GM18907 (cell line): ENCODE results near the gene CSDE1.
A peak's percentile ranks its signal among the peaks of the same experiment; 100 is the strongest.

ENCODE experiments used
- ATAC-seq: cut with Tn5 transposase; IDR thresholded peaks from one replicate; pipeline ENCODE4 v1.9.1; 2021; ENCODE audit warnings: mild to moderate bottlenecking, moderate library complexity; ENCODE audit not compliant: unreplicated experiment

CSDE1 gene

GRCh38 chr1:114703242-114703641 is 54.5 kb downstream of the CSDE1 start:
- no peak for ATAC-seq

DNA sequence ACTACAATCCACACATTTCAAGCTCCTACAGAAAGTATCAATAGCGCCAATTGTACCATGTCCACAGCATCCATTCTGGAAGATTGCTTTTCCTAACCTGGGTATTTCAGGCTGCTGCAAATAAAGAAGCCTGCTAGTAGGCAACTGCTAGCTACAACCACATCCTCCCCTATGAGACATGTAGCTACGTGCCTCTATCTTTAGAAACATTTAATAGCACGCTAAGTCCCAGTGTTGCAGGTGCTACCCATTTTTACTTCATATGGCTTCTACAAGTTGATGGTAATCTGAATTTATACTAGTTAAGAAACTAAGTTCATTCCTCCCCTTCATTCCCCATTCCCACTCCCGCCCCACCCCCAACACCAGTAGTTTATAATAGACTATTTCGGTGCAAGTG is 55.0 kb downstream of the CSDE1 start:
- ATAC-seq = no peak

GRCh38 chr1:114701931-114702330 is 55.9 kb downstream of the CSDE1 start:
- ATAC-seq = no peak

GRCh38 chr1:114700036-114700600 is 57.7 kb downstream of the CSDE1 start:
- ATAC-seq = no peak

GRCh38 chr1:114696810-114697209 is 61.0 kb downstream of the CSDE1 start:
- no peak for ATAC-seq

DNA sequence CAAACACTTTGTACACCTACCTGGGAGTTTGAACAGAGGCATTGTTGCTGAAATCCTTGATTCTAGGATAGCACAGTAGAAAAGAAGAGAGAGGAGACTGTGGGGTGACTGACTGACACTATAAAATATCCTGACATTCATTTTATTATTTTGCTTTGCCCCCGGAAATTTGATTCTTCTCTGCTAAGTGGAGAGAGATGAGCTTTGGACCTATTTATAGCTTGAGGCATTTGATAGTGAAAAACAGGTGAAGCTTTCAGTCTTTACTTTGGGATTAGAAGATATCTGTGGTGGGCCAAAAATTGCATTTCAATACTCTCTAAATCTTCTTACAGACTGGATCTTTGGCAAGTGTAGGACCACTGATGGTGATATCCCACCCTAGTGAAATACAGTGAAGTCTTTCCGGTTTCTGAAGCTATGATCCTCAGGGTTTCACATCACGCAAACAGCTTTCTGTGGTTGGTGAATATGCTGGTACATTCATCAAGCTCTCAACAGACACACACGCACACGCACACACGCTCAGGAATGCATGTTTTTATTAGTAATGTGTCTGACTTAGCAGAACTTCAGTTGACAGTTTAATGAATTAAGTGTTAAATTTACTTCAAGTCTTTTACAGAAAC is 62.2 kb downstream of the CSDE1 start, which contains the start of gene AMPD1:
AMPD1 (minus strand) TSS at position 117 of the 629 bp plus-strand sequence; CDS start at position 42, 75 bp downstream.
- no peak for ATAC-seq

GRCh38 chr1:114694540-114695310 is 63.1 kb downstream of the CSDE1 start:
- ATAC-seq = no peak

DNA sequence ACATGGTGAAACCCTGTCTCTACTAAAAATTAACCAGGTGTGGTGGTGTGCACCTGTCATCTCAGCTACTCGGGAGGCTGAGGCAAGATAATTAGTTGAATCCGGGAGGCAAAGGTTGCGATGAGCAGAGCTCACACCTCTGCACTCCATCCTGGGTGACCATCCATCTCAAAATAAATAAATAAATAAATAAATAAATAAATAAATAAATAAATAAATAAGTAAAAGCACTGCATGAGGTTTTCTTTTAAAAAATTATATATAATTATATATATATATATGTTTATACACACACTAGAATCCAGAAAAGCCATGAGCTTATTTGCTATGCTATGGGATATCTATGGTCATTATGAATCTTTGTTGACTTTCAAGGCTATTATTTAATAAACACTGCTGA is 64.8 kb downstream of the CSDE1 start:
- ATAC-seq = no peak

- ATAC-seq = no peak
Measured at GRCh38 chr1:114691061-114691460, 66.7 kb downstream of the CSDE1 start.

DNA sequence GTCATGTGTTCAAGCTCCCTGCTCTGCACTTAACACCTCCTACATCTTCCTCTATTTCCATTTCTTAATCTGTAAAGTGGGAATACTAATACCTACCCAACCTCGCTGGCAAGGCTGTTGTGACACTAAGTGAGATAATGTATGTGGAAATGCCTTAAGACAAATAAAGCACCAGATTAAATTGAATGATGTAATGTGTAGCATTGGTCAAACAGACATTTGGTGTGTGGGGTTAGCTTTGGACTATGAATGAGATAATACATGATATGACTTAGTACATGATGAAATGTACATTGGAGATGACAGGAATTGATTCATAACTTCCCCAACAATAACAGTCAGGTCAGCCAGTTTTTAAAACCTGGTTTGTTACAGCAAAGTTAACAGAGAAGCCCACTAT is 67.6 kb downstream of the CSDE1 start:
- ATAC-seq = no peak

- ATAC-seq = no peak
Measured at GRCh38 chr1:114688526-114688925, 69.3 kb downstream of the CSDE1 start.

GRCh38 chr1:114685851-114686250 is 71.9 kb downstream of the CSDE1 start:
- no peak for ATAC-seq

DNA sequence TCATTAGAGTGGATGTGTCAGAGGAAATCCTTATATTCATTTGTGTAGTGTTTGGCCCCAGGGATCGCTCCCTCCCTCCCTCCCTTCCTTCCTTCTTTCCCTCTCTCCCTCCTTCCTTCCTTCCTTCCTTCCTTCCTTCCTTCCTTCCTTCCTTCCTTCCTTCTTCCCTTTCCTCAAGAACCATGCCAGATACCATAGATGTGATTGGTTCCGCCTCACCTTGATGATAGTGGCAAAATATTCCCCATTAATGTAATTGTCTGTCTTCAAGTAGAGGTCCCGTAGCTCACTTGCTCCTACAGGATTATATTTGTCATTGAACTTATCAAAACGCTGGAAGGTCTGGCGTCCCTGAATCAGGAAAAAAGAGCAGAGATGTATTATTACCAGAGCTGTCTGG is 80.1 kb downstream of the CSDE1 start:
- ATAC-seq = no peak

DNA sequence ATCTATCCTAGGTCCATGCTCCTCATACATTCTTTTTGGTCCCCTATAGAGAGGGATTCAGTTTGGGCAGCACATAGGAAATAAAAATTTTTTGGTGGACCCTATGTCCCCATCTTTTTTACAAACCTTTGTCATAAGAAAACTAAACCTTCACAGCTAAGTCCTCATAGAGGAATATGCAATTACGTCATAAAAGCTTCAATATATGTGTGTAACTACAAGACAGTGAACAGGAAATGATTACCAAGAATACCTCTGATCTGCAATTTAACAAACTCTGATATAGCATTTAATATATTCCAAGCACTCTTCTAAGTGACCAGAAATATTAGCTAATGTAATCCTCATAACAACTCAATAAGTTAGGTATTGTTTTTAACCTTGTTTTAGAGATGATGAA is 81.7 kb downstream of the CSDE1 start:
- no peak for ATAC-seq

GRCh38 chr1:114671939-114672275 is 85.9 kb downstream of the CSDE1 start:
- ATAC-seq = no peak

- ATAC-seq = no peak
Measured at GRCh38 chr1:114671011-114671938, 86.5 kb downstream of the CSDE1 start.

GRCh38 chr1:114670083-114671010 is 87.4 kb downstream of the CSDE1 start:
- peak; percentile 99 for ATAC-seq

- peak; percentile 71 for ATAC-seq
Measured at GRCh38 chr1:114669562-114670082, 88.2 kb downstream of the CSDE1 start, which contains the start of gene DENND2C. Gene DENND2C, minus strand, starts transcription at chr1:114670049. Its CDS starts 44,065 bp downstream, at chr1:114625984.

GRCh38 chr1:114668784-114669561 is 88.8 kb downstream of the CSDE1 start:
- no peak for ATAC-seq
